Gastroesophageal sphincter (tissue), 4 donors: Measurements from ENCODE around the gene PA2G4. TPM values are rescaled to one million over a fixed set of nuclear protein-coding genes. Genes with fewer than 3 reads are reported as not detected.

ENCODE experiments used
- ATAC-seq: fragments of 150-250 bp; one replicate; pipeline ENCODE4 v1.9.1; 2016; ENCODE audit warnings: mild to moderate bottlenecking, moderate library complexity
- H3K27ac ChIP-seq, 4 donors: fragments of 200-600 bp; sonication (generic) in 3 of 4; 1 replicate in 3 of 4; 2 replicates in 1 of 4; pipeline ENCODE4 v1.5.1; 2016 to 2019
- H3K27me3 ChIP-seq: fragments of 200-600 bp; sonication (generic); one replicate; pipeline ENCODE4 v1.5.1; 2019
- H3K36me3 ChIP-seq, 2 donors: fragments of 200-600 bp; sonication (generic); one replicate each; pipeline ENCODE4 v1.5.1; 2019; ENCODE audit warnings: control low read depth in 1 of 2
- H3K4me1 ChIP-seq, 3 donors: fragments of 200-600 bp; sonication (generic); 1 replicate in 2 of 3; 2 replicates in 1 of 3; pipeline ENCODE4 v1.5.1; 2016 to 2019; ENCODE audit warnings: control low read depth in 2 of 3
- H3K4me3 ChIP-seq, 2 donors: fragments of 200-600 bp; sonication (generic); one replicate each; pipeline ENCODE4 v1.5.1; 2019; ENCODE audit warnings: mild to moderate bottlenecking in 1 of 2, moderate library complexity in 1 of 2
- H3K9me3 ChIP-seq, 3 donors: fragments of 200-600 bp; sonication (generic); one replicate each; pipeline ENCODE4 v1.5.1; 2017 to 2019; ENCODE audit warnings: control low read depth in 2 of 3
- EP300 ChIP-seq: sonication (generic); formaldehyde crosslinking; IDR thresholded peaks from one replicate; pipeline ENCODE4 v1.6.1; 2017; ENCODE audit warnings: antibody characterized with exemption, mild to moderate bottlenecking
- POLR2A ChIP-seq, 2 donors: fragments of 450-650 bp; IDR thresholded peaks; one replicate each; pipeline ENCODE4 v1.6.1; 2017; ENCODE audit warnings: antibody characterized with exemption in 2 of 2, mild to moderate bottlenecking in 2 of 2, moderate library complexity in 1 of 2
- POLR2AphosphoS5 ChIP-seq: sonication (generic); formaldehyde crosslinking; IDR thresholded peaks from one replicate; pipeline ENCODE4 v1.6.1; 2017; ENCODE audit warnings: antibody characterized with exemption
- WGBS, 2 donors: methylation state at CpG; one replicate each; pipeline ENCODE4 v1.1.5; 2018; ENCODE audit warnings: low coverage in 1 of 2; 5-methylcytosine and 5-hydroxymethylcytosine counted together
- total RNA-seq, 4 donors: library from RNA; depleted of rRNA; stranded (reverse); fragments of >200 nt; gene quantifications; one replicate each; pipeline ENCODE4 v1.1.0, GENCODE V29; 2016
- TF ChIP-seq, protein P1 (sequence below), 4 experiments: fragments of 200-600 bp in 2 of 4; fragments of 450-650 bp in 2 of 4; sonication (generic) in 1 of 4; IDR thresholded peaks; one replicate each; pipeline ENCODE4 v1.5.1; 2017 to 2019; ENCODE audit warnings: antibody characterized with exemption in 4 of 4, mild to moderate bottlenecking in 2 of 4, moderate library complexity in 2 of 4

PA2G4 gene
- total RNA-seq, 4 donors from 2014 or later: 99.4 to 115 (median 110) TPM

DNA sequence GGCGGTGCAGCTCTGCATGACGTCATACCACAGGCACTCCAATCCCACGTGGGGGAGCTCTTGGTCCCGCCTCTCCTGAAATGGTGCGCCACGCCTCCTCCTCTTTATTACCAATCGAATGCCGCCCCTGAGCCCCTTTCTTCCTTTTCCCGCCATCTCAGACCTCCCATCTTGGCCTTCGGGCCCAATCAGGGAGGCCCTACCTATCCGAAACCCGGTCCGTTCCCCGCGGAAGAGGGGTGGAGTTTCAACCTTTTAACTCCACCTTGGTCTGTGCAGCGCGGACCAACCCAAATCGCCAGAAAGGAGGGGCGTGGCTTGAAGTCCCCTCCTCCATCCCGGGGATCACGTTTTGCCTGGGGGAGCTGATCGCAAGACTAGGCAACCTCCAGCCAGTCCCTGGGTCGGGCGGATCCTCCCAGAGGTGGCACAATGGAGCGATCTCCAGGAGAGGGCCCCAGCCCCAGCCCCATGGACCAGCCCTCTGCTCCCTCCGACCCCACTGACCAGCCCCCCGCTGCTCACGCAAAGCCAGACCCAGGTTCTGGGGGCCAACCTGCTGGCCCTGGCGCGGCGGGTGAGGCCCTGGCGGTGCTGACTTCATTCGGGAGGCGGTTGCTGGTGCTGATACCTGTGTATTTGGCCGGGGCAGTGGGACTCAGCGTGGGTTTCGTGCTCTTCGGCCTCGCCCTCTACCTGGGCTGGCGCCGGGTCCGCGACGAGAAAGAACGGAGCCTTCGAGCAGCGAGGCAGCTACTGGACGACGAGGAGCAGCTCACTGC lies 23.7 kb downstream of the PA2G4 start, which contains the start of gene ESYT1:
TSS of gene ESYT1 (plus strand) at position 380 of the 782 bp plus-strand sequence. CDS start at position 433, 53 bp downstream.
- Histone ChIP-seq H3K27me3 (no peaks in the 10 kb centered on the region), H3K4me3 (peak within 1 kb of the TSS; percentile 71 to 93), H3K27ac (peak within 1 kb of the TSS; percentile 91 to 100 (median 97)), H3K36me3 (peaks cover 0 to 36% of the 10 kb centered on the region in 2 donors), H3K4me1 (peaks cover 7 to 62% (median 14%) of the 10 kb centered on the region in 3 donors), H3K9me3 (no peaks in the 10 kb centered on the region)
- WGBS, 2 donors: 0 to 2% methylated on average over 1 to 9 of the region's 49 CpGs
- ATAC-seq: peak; percentile 97
- TF ChIP-seq, protein P1, sequence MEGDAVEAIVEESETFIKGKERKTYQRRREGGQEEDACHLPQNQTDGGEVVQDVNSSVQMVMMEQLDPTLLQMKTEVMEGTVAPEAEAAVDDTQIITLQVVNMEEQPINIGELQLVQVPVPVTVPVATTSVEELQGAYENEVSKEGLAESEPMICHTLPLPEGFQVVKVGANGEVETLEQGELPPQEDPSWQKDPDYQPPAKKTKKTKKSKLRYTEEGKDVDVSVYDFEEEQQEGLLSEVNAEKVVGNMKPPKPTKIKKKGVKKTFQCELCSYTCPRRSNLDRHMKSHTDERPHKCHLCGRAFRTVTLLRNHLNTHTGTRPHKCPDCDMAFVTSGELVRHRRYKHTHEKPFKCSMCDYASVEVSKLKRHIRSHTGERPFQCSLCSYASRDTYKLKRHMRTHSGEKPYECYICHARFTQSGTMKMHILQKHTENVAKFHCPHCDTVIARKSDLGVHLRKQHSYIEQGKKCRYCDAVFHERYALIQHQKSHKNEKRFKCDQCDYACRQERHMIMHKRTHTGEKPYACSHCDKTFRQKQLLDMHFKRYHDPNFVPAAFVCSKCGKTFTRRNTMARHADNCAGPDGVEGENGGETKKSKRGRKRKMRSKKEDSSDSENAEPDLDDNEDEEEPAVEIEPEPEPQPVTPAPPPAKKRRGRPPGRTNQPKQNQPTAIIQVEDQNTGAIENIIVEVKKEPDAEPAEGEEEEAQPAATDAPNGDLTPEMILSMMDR (IDR thresholded peaks at IDR 0.05): peak in 2 of 4 experiments; percentile 19 to 21
- TF ChIP-seq POLR2AphosphoS5 (peak; percentile 97), EP300 (no peak), POLR2A (IDR thresholded peaks at IDR 0.05) (peak; percentile 91 to 94)

DNA sequence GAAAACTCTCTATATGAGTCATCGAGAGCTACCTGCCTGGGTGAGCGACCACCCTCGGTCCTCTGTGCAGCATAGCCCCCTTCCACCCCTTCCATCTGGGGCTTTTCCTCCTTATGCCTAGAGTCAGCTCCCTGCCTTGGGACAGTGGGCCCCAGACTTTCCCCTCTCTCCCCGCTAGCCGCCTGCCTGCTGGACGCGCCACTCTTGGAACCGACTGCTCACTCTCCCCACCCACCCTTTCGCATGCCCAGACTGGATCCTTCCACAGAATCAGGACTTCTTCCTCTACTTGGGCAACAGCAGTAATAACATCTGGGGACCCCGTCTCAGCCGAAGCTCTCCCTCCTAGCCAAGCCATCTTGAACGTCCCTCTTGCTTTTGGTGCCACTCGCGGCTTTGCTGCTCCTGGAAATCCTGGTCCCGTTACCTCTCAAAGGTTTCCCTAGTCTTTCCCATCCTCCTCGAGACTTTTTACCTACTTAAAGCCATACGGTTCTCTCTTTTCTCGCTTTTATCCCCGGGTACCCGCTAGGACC lies 24.4 kb downstream of the PA2G4 start:
- Histone ChIP-seq H3K27me3 (no peaks in the 10 kb centered on the region), H3K36me3 (peaks cover 0 to 38% of the 10 kb centered on the region in 2 donors), H3K4me3 (peak overlapping the region; percentile 71 to 93), H3K9me3 (no peaks in the 10 kb centered on the region), H3K4me1 (peaks cover 7 to 55% (median 14%) of the 10 kb centered on the region in 3 donors), H3K27ac (peak overlapping the region; percentile 90 to 100 (median 97))
- whole genome bisulfite sequencing, 2 donors: 0% methylated on average over 9 to 16 of the region's 20 CpGs
- TF ChIP-seq POLR2AphosphoS5: no peak
- no peak for TF ChIP-seq EP300
- TF ChIP-seq POLR2A (IDR thresholded peaks at IDR 0.05): no peak
- TF ChIP-seq, protein P1 (IDR thresholded peaks at IDR 0.05): no peak
- ATAC-seq: peak; percentile 2

DNA sequence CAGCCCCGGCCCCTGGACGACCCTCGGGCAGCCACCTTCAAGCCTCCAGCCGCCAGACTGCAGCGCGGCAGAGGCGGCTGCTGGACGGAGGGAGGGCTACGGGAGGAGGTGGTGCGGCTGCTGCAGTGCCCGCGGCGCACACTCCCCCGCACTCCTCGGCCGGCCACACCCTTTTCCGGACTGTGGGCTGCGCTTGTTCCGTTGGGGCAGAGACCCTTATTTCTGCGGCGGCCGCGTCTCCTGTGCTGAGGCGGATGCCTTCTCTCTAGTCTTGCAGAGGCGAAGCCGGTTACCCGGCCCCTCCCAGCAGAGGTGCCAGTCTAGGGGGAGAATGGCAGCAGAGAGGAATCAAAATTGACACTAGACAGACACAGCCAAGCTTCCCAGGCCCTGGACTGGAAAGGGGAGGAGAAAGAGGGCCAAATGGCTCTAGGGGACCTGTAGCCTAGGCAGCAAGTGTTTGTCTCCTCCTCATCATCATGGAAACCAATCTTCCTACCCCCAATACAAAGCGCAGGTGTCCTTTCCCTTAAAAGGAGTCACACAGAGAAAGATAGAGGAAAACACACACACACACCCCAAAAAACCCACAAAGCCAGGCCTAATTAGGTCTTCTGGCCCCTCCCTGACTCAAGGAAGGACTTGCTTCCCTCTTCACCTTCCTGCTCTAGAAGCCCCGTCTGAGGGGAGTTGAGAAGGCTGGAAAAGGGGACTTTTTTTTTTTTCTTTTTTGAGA lies 25.0 kb downstream of the PA2G4 start:
- Histone ChIP-seq H3K27me3 (no peaks in the 10 kb centered on the region), H3K27ac (peak overlapping the region; percentile 90 to 100 (median 97)), H3K36me3 (peaks cover 0 to 43% of the 10 kb centered on the region in 2 donors), H3K9me3 (no peaks in the 10 kb centered on the region), H3K4me3 (peak overlapping the region; percentile 71 to 93), H3K4me1 (peaks cover 7 to 50% (median 14%) of the 10 kb centered on the region in 3 donors)
- ATAC-seq: no peak
- TF ChIP-seq EP300 (no peak), POLR2AphosphoS5 (peak; percentile 72), POLR2A (IDR thresholded peaks at IDR 0.05) (peak; percentile 38 to 55)
- WGBS, 2 donors: 17 to 33% methylated on average over 1 to 2 of the region's 29 CpGs

DNA sequence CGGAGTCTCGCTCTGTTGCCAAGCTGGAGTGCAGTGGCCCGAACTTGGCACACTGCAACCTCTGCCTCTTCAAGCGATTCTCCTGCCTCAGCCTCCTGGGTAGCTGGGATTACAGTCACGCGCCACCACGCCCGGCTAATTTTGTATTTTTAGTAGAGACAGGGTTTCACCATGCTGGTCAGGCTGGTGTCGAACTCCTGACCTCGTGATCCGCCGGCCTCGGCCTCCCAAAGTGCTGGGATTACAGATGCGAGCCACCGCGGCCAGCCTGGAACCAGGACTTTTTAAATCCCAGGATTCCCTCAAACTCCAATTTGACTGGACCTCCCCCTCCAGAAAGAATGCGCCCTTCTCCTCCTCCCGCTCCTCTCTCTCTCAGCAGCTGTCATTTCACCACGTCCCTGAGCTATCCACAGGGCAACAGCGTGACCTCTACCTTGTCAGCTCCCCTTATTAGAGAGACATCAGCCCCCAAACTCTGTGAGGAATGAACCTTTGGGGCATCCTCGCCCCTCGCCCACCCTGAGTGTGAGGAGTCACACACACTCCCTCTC lies 25.7 kb downstream of the PA2G4 start:
- Histone ChIP-seq H3K27me3 (no peaks in the 10 kb centered on the region), H3K4me3 (peak overlapping the region; percentile 71 to 93), H3K4me1 (peaks cover 7 to 43% (median 14%) of the 10 kb centered on the region in 3 donors), H3K36me3 (peaks cover 0 to 49% of the 10 kb centered on the region in 2 donors), H3K9me3 (no peaks in the 10 kb centered on the region), H3K27ac (peak overlapping the region; percentile 90 to 100 (median 97))
- ATAC-seq: no peak
- TF ChIP-seq POLR2A (IDR thresholded peaks at IDR 0.05): no peak
- no peak for TF ChIP-seq EP300
- TF ChIP-seq POLR2AphosphoS5: no peak
- TF ChIP-seq, protein P1 (IDR thresholded peaks at IDR 0.05): no peak
- 30 to 31% methylated on average over 6 to 13 of the region's 22 CpGs for WGBS, 2 donors
